K562 (cell line): ENCODE measurements around the gene FBXL22.

Experiments used
- EZH2 ChIP-seq: IDR thresholded peaks from 2 replicates; pipeline ENCODE4 v1.6.1; 2012; ENCODE audit warnings: low read depth, mild to moderate bottlenecking, inconsistent platforms, low read length, borderline replicate concordance
- IRF2 ChIP-seq: sonication (generic); formaldehyde crosslinking; IDR thresholded peaks from 2 replicates; pipeline ENCODE4 v1.8.1; 2022; ENCODE audit warnings: mild to moderate bottlenecking, missing genetic modification reagents
- NFATC3 ChIP-seq: fragments of 450-650 bp; IDR thresholded peaks from 2 replicates; pipeline ENCODE4 v1.6.1; 2017; ENCODE audit warnings: mild to moderate bottlenecking
- NFIC ChIP-seq: fragments of 450-650 bp; IDR thresholded peaks from 2 replicates; pipeline ENCODE4 v1.6.1; 2017; ENCODE audit warnings: mild to moderate bottlenecking, inconsistent platforms
- NR3C1 ChIP-seq: sonication (generic); formaldehyde crosslinking; IDR thresholded peaks from 2 replicates; pipeline ENCODE4 v1.8.1; 2022; ENCODE audit warnings: missing genetic modification reagents
- SP1 ChIP-seq: sonication (generic); formaldehyde crosslinking; IDR thresholded peaks from 2 replicates; pipeline ENCODE4 v1.8.1; 2022; ENCODE audit warnings: mild to moderate bottlenecking, missing genetic modification reagents
- TEAD2 ChIP-seq: fragments of 450-650 bp; IDR thresholded peaks from 2 replicates; pipeline ENCODE4 v1.6.1; 2016; ENCODE audit warnings: missing genetic modification characterization, control low read depth, missing compliant biosample characterization
- ZNF274 ChIP-seq: IDR thresholded peaks from 2 replicates; pipeline ENCODE4 v1.6.1; 2011; ENCODE audit warnings: low read depth, mild to moderate bottlenecking, low read length, moderate library complexity, borderline replicate concordance
- TF ChIP-seq, protein P1 (sequence below): sonication (generic); formaldehyde crosslinking; IDR thresholded peaks from 2 replicates; pipeline ENCODE4 v1.8.1; 2023; ENCODE audit warnings: mild to moderate bottlenecking, missing genetic modification reagents, moderate library complexity

DNA sequence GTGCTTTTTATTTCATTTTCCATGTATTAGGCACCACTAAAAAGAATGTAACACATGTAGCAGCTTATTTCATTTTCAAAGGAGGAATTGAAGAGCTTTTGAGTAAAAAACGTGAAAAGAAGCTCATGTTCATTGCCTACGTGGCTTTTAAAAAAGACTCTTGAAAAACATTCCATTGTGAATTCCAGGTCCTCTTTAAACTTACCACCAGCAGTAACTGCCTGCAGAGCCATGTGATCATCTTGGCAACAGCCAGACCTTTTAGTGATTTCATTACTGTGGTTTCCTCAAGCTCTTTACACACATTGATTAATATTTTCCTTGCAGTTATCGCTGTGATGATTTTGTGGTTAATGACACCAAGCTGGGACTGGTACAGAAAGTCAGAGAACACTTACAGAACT is 43.8 kb upstream of the FBXL22 start:
- TF ChIP-seq NFATC3: no peak
- TF ChIP-seq EZH2: no peak
- no peak for TF ChIP-seq TEAD2 (tag)
- TF ChIP-seq NFIC: no peak
- TF ChIP-seq, protein P1, sequence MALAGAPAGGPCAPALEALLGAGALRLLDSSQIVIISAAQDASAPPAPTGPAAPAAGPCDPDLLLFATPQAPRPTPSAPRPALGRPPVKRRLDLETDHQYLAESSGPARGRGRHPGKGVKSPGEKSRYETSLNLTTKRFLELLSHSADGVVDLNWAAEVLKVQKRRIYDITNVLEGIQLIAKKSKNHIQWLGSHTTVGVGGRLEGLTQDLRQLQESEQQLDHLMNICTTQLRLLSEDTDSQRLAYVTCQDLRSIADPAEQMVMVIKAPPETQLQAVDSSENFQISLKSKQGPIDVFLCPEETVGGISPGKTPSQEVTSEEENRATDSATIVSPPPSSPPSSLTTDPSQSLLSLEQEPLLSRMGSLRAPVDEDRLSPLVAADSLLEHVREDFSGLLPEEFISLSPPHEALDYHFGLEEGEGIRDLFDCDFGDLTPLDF (CRISPR knock-in tag): no peak
- TF ChIP-seq IRF2: no peak
- TF ChIP-seq SP1: no peak
- TF ChIP-seq NR3C1 (CRISPR knock-in tag): no peak
- no peak for TF ChIP-seq ZNF274
